Type B pancreatic cell (in vitro differentiated cells): Measurements from ENCODE around the gene TPK1. TPM values are rescaled to one million over a fixed set of nuclear protein-coding genes. Genes with fewer than 3 reads are reported as not detected.

ENCODE experiments used
- DNase-seq: peaks from one replicate; pipeline ENCODE4 v3.0.0; 2021; ENCODE audit warnings: mixed read lengths; ENCODE audit not compliant: unreplicated experiment; ENCODE audit errors: extremely low spot score
- H3K27ac Mint-ChIP-seq: 2 replicates; pipeline ENCODE4 v1.8.0; 2021; ENCODE audit warnings: mild to moderate bottlenecking, mixed read lengths
- H3K27me3 Mint-ChIP-seq: 2 replicates; pipeline ENCODE4 v1.8.0; 2021; ENCODE audit warnings: mixed read lengths
- H3K36me3 Mint-ChIP-seq: 2 replicates; pipeline ENCODE4 v1.8.0; 2021; ENCODE audit warnings: mixed read lengths
- H3K4me1 Mint-ChIP-seq: one replicate; pipeline ENCODE4 v1.8.0; 2021; ENCODE audit warnings: mixed read lengths; ENCODE audit not compliant: unreplicated experiment
- H3K4me3 Mint-ChIP-seq: 2 replicates; pipeline ENCODE4 v1.8.0; 2021; ENCODE audit warnings: mild to moderate bottlenecking, mixed read lengths
- H3K9me3 Mint-ChIP-seq: 2 replicates; pipeline ENCODE4 v1.8.0; 2021; ENCODE audit warnings: mixed read lengths
- total RNA-seq: library from RNA; stranded (reverse); gene quantifications from 2 replicates; pipeline ENCODE4 v1.2.1, GENCODE V29; 2021; ENCODE audit warnings: low replicate concordance
- TF ChIP-seq, protein P1 (sequence below): fragments of 200-600 bp; sonication (generic); conservative IDR thresholded peaks from 2 replicates; pipeline ENCODE4 v1.5.0; 2021; ENCODE audit warnings: antibody characterized with exemption, mild to moderate bottlenecking

TPK1 gene
- total RNA-seq, 1 donor from 2014 or later, result 3.2 TPM

DNA sequence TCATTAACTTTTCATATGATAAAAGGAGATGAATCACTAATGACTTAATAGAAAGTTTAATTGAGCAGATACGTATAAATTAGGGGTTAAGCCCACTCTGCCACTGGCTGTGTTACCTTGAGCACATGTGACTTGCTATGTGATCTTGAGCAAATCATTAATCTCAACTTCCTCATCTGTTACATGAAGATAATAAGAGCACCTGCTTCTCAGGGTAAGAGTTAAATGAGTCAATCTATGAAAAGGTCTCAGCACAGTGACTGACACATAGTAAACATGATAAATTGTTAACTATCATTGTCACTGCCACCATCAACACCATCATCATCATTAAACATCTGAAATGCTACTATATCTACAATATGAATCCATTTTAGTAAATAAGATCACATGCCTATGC, 110.8 kb downstream of the TPK1 start:
- DNase-seq, result no peak
- Mint-ChIP-seq H3K27me3 (peaks cover 4% of the 10 kb centered on the region), H3K4me1 (no peaks in the 10 kb centered on the region), H3K4me3 (no peak overlapping the region), H3K27ac (no peak overlapping the region), H3K36me3 (no peaks in the 10 kb centered on the region), H3K9me3 (no peaks in the 10 kb centered on the region)
- TF ChIP-seq, protein P1, sequence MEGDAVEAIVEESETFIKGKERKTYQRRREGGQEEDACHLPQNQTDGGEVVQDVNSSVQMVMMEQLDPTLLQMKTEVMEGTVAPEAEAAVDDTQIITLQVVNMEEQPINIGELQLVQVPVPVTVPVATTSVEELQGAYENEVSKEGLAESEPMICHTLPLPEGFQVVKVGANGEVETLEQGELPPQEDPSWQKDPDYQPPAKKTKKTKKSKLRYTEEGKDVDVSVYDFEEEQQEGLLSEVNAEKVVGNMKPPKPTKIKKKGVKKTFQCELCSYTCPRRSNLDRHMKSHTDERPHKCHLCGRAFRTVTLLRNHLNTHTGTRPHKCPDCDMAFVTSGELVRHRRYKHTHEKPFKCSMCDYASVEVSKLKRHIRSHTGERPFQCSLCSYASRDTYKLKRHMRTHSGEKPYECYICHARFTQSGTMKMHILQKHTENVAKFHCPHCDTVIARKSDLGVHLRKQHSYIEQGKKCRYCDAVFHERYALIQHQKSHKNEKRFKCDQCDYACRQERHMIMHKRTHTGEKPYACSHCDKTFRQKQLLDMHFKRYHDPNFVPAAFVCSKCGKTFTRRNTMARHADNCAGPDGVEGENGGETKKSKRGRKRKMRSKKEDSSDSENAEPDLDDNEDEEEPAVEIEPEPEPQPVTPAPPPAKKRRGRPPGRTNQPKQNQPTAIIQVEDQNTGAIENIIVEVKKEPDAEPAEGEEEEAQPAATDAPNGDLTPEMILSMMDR, result no peak

DNA sequence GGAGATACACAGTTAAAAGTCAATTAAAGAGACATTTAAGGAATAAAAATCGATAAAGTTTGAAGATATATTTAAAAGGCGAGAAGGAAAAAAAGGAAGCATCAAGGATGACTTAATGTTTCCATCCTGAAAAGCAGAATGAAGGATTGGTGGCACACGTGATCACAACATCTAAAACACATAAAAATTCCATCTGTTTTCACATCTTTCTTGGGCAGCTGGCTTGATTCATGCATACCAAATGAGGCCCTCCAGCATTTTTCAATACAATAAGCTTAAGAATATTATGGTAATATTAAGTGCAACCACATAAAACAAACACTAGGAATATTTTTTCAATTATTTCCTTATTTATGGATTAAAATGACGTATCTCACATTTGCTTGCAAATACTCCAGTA, 112.6 kb downstream of the TPK1 start:
- TF ChIP-seq, protein P1, result no peak
- Mint-ChIP-seq H3K27me3 (peaks cover 4% of the 10 kb centered on the region), H3K4me3 (no peak overlapping the region), H3K4me1 (no peaks in the 10 kb centered on the region), H3K36me3 (no peaks in the 10 kb centered on the region), H3K9me3 (no peaks in the 10 kb centered on the region), H3K27ac (no peak overlapping the region)
- no peak for DNase-seq

DNA sequence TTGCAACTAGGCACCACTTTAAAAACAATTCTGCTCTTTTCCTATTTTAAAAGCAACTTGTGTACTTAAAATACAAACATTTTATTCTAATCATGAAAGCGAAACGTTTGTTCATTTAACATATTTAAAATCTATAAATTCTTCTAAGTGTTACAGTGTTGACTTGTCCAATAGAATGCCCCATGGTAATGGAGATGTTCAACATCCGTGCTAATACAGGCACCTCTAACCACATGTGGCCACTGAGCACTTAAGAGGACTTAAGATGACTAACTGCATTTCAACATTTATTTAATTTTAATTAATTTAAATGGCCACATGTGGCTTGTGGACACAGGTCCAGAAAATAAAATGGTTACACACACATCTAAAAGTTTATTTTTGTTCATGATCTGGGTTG, 115.1 kb downstream of the TPK1 start:
- TF ChIP-seq, protein P1, result no peak
- H3K27me3 Mint-ChIP-seq, result peaks cover 4% of the 10 kb centered on the region
- no peaks in the 10 kb centered on the region for H3K9me3 Mint-ChIP-seq
- no peak for DNase-seq
- no peak overlapping the region for H3K4me3 Mint-ChIP-seq
- no peaks in the 10 kb centered on the region for H3K4me1 Mint-ChIP-seq
- H3K27ac Mint-ChIP-seq, result no peak overlapping the region
- H3K36me3 Mint-ChIP-seq, result no peaks in the 10 kb centered on the region

DNA sequence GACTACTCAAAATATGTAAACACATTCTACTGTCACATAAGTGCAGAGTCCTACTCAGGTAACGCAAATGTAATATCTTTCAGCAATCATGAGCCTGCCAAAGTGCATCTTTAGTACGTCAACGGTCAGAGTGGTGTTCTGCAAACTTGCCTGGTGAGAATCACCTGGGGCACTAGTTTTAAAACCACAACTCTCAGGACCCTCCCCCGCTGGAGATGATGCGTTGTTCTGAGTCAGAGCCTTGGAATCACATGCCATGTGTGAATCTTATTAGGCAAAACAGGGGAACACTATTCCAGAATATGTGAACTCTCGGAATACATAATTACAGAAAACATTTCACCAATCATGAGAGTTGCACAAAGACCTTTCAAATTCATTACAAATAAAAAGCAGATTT, 115.7 kb downstream of the TPK1 start:
- Mint-ChIP-seq H3K9me3 (no peaks in the 10 kb centered on the region), H3K4me3 (no peak overlapping the region), H3K27ac (no peak overlapping the region), H3K36me3 (no peaks in the 10 kb centered on the region), H3K27me3 (peaks cover 4% of the 10 kb centered on the region), H3K4me1 (no peaks in the 10 kb centered on the region)
- TF ChIP-seq, protein P1, result no peak
- DNase-seq, result no peak

DNA sequence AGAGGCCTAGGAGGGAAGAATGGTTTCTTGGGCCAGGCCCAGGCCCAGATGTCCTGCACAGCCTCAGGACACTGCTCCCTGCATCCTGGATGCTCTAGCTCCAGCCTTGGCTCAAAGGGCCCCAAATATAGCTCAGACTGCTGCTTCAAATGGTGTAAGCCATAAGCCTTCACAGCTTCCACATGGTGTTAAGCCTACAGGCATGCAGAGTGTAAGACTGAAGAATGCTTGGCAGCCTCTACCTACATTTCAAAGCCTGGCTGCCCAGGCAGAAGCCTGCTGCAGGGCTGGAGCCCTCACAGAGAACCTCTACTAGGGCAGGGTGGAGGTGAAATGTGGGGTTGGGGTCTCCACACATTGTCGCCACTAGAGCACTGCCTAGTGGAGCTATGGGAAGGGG, 118.1 kb downstream of the TPK1 start:
- no peaks in the 10 kb centered on the region for H3K4me1 Mint-ChIP-seq
- no peak for DNase-seq

More for the DNA sequence above, 118.1 kb downstream of the TPK1 start:
- Mint-ChIP-seq H3K9me3 (no peaks in the 10 kb centered on the region), H3K4me3 (no peak overlapping the region), H3K27me3 (peaks cover 4% of the 10 kb centered on the region), H3K27ac (no peak overlapping the region), H3K36me3 (no peaks in the 10 kb centered on the region)
- TF ChIP-seq, protein P1, result no peak
